HG02642 (cell line): ENCODE data around the gene SOD1.

Experiments
- ATAC-seq: cut with Tn5 transposase; IDR thresholded peaks from one replicate; pipeline ENCODE4 v1.9.1; 2021; ENCODE audit warnings: mild to moderate bottlenecking; ENCODE audit not compliant: unreplicated experiment, poor library complexity

SOD1 gene

DNA sequence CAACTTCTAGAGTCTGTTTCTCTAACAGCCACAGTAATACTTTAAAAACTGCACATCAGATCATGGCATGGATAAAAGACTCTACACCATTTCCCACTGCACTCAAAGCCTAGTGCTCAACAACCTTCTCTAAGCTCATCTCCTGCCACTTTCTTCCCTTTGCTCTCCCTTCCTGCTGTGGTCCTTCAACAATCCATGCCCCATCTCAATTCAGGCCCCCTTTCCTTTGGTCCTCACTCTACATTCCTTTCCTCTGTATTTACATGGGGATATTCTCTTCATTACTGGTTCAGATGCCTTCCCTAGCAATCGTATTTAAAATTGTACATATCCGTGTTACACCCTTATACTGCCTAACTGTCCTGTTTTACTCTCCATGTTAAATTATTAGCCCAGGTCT lies 19.0 kb downstream of the SOD1 start:
- no peak for ATAC-seq

DNA sequence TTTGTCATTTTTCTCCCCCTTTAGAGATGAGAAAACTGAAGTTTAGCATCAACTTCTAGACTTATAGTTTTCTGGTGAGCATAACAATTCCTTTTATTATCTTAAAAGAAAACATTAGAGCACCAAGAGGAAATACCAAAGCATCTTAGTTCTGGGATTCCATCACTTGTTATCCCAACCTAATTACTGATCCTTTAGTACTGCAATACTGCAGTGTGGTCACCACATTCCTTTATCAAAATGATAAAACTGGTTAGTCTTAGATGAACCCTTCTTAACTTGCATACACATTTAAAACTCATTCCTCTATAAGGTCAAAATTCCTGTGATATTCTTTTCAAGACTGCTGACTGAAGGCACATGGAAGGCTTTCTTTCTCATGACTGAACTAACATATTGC lies 23.1 kb downstream of the SOD1 start:
- ATAC-seq: no peak

DNA sequence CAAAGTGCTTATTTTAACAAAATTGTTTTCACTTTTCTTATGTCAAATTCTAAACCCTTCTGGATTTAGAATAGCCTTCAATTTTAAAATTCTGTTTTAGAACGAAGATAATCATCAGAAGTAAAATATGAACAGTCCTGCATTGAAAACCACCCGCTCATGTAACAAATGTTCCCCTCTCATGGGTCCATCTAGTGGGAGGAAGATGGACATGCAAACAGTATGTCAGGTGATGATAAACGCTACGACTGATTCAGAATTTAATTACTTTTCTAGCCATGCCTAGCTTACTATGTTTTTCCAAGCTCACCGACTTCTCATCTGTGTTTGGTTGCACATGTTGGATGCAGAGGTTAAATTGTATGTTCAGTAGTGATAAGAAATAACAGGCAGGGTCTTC lies 23.5 kb downstream of the SOD1 start:
- ATAC-seq: no peak

DNA sequence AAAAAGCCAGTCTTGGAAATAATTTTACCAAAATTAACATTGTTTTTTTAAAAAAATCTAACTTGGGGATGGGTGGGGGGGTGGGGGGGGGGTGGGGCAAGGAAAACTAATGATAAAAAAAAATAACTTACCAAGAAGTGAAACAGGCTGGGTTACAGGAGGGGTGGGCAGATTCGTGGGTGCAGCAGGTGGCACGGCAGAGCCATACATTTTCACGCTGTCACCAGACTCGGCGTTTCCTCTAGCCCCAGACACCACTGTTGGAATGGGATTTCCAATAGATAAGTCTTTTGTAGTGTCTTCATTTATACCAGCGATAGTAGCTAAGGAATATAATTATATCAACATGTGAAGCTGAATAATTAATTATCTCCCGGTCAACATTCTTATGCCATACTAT lies 25.4 kb downstream of the SOD1 start:
- no peak for ATAC-seq

DNA sequence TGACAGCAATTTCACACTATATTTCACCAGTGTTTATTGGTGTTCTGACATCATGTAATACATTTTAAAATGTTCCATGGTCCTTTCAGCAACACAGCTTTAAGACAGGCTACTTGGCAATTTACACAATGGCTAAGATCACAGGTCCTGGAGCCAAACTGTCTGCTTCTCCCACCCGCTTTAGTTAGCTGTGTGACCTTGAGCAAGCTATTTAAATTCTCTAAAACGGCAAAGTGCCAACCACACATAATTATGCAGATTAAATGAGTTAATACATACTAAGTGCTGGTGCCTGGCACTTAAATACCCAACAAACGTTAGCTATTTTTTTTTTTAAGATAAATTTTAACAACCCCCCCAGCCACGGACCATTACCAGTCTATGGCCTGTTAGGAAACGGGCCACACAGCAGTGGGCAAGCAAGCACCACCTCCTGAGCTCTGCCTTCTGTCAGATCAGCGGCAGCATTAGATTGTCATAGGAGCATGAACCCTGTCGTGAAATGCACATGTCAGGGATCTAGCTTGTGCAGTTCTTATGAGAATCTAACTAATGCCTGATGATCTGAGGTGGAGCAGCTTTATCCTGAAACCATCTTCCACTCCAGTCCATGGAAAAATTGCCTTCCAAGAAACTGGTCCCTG lies 26.9 kb downstream of the SOD1 start:
- ATAC-seq: no peak

DNA sequence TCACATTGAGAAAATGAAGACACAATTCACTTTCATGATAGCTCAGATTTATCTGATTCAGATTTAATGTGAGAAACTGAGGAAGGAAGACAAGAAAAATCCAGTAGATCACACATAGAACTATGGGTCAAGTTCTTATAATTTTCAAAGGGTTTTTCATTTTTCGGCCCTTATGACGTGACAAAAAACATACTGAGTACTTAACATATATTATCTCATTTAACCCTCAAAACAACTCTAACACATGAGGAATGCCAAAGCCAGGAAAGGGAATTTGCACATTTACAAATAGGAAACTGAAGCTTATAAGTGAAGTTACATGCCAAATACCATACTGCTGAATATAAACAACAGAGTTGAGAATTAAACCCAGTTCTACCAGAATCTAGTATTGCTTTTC lies 27.6 kb downstream of the SOD1 start:
- ATAC-seq: no peak

GRCh38 chr21:31688603-31689368 lies 29.3 kb downstream of the SOD1 start:
- no peak for ATAC-seq

DNA sequence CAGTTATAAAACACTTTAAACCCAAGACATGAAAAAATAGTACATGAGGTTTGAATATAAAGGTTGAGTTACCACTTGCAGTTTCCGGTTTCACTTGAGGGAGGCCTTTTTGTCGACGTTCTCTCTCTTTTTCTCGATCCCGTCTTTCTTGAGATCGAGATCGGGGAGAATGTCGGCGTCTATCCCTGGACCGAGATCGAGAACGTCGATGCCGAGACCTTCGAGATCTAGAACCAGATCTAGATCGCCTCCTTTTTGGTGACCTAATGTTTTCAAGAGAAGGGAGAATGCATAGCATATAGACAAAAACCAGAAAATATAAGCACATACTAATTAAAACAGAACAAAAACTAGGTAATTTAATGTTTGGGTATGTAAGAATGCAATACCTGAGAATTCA lies 33.7 kb downstream of the SOD1 start:
- no peak for ATAC-seq

- no peak for ATAC-seq
Observed at GRCh38 chr21:31696424-31696823, 36.9 kb downstream of the SOD1 start.

GRCh38 chr21:31698461-31698860 lies 39.0 kb downstream of the SOD1 start:
- no peak for ATAC-seq

DNA sequence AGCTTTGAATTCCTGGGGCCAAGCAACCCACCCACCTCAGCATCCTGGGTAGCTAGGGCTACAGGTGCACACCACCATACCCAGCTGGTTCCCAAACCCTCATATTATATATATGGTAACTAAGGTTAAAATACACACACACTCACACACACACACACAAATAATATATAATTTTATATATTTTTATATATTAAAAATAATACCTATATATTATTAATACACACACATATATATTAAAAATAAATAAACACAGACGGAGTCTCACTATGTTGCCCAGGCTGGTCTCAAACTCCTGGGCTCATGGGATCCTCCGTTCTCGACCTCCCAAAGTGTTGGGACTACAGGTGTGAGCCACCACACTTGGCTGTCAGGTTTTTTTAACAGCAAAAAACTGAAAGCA lies 40.5 kb downstream of the SOD1 start:
- ATAC-seq: no peak

DNA sequence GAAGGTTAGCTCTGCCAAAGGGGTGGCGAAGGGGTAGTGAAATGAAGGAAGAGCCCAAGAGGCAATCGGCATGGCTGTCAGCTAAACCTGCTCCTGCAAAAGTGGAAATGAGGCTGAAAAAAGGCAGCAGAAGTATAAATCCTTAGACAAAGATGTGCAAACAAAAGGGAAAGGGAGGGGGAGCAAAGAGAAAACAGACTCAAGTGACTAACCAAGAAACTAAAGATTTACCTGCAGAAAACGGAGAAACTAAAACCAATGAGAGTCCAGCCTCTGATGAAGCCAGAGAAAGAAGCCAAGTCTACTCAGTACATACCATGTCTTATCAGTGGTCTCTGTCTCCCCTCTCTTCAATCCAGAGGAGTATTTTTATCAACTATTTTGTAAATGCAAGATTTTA lies 47.1 kb downstream of the SOD1 start:
- no peak for ATAC-seq

DNA sequence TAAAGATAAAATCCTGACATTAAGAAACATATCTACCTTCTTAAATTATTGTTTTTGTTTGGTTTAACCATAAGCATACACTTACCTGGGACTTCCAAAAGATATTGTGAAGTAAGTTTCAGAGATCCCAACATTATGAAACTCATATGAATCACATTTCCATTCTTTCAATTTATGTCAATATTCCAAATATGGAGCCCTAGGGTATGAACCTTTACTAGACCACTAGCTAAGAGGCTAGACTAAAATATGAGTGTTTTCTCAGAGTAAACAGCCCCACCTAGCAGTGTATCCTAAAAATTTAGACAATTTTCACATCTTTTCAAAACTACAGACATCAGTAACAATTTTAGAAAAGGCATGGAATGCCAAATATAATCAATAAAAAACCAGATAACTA lies 48.0 kb downstream of the SOD1 start:
- ATAC-seq: no peak

DNA sequence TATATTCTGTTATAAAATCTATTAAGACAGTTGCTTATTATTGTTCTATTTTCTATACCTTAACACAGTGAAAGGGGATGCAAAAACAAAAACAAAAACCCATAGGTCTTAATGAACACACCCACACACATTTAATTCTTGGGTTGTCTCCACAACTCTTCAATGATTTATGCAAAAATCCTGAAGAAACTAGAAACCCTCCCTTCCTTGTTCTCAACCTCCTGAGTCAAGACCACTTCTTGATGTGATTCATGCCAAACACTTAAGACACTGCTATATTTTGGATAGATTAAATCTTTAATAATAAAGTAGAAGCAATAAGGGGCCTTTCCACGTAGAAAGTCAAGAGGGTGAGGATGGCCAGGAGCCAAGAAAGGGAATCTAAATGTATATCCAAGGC lies 49.0 kb downstream of the SOD1 start:
- ATAC-seq: no peak

DNA sequence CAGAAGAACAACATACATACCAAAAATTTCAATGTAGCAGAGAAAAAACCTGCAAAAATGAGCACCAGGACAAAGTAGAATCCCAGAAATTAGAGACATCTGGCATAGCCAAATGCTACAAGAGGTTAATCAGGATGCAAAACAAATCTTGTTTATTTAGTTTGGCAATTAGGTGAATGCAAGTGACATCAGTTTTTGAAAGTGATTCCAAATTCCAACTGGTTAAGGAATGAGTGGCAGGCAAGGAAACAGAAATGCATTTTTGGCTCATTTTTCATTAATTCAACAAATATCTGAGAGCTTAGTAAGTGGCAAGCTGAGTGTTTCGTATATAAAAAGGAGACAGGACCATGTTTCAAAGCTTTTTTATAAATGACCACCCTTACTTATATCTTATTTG lies 51.1 kb downstream of the SOD1 start:
- ATAC-seq: no peak

DNA sequence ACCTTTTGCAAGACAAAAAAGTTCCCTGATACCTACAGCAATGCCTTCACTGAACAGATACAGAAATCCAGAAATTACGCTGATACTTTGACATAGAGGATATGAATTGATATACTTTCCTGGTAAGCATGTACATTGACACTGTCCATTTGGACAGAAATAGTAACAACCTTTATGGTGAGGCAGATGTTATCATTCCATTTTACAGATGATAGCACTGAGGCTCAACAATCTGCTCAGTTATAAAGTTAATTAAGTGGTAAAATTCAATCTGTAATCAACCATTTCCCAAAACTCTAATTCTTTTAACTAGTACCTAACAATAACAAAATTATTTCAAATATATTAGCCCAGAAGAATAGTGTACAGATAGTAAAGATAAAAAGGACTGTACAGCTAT lies 51.8 kb downstream of the SOD1 start:
- no peak for ATAC-seq

DNA sequence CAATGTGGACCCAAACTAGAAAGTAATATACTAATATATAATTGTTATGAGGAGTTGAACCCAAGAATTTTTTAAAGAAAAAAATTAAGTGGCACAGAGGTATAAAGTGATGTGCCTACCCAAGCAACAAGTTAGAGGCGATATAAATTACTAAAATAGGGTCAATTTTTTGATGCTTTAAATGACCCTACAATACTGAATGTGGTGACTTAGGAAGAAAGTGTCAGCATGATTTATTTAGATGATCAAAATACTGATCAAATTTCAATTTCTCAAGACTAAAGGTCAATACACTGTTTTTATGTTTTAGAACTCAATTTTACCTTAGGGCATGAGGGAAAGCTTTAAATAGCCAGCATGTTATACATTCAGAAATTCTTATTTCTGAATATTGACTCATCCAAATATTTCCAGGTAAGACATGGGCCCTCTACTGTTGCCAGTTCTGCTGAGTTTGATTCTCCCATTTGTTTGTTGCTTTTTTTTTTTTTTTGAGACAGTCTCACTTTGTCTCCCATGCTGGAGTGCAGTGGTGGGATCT lies 52.3 kb downstream of the SOD1 start:
- no peak for ATAC-seq

DNA sequence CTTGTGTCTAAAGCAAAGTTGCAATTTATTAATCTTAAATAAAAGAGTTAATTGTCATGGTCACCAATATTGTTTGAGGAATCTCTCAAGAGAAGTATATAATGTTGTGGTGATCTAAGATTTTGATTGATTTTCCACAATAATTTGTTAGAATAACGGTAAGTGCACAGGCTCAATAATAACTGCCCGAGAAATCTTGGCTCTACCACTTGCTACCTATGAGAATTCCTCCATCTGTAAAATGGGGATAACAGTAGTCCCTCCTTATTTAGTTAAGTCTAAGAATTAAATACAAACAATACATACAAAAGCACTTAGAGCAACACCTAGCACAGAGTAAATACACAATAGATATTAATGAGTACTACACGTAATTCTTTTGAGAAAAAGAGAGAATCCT lies 53.6 kb downstream of the SOD1 start:
- ATAC-seq: no peak

DNA sequence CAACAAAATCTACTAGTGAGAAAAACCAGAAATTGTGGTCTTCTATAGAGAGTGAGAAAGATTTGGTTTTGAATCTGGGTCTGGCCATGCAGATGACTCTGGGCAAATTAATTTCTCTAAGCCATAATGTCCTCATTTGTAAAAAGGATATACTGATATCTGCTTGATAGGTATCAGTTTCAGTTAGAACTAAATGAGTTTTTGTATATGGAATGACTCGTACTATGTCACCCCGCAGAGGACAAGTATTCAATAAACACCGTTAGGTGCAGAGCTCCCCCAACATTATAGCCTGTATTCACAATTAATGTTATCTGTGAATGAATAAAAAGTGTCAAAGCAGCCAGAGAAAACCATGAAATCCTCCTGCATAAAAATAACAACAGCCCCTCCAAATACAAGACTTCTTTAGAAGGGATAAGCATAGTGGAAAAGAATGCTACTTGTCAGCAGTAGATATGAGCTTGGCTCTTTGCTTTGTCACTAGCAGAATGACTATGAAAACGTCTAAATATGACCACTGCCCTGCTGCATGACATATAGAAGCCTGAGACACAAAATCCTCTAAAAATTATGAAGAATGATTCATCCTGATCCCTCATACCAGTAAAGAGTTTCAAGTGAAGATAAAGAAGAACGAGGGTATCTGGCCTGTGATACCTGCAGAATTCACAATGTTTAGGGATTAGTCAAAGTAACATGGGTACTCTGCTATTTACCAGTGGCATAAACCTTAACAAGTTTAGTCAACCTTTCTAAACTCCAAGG lies 54.7 kb downstream of the SOD1 start:
- no peak for ATAC-seq

DNA sequence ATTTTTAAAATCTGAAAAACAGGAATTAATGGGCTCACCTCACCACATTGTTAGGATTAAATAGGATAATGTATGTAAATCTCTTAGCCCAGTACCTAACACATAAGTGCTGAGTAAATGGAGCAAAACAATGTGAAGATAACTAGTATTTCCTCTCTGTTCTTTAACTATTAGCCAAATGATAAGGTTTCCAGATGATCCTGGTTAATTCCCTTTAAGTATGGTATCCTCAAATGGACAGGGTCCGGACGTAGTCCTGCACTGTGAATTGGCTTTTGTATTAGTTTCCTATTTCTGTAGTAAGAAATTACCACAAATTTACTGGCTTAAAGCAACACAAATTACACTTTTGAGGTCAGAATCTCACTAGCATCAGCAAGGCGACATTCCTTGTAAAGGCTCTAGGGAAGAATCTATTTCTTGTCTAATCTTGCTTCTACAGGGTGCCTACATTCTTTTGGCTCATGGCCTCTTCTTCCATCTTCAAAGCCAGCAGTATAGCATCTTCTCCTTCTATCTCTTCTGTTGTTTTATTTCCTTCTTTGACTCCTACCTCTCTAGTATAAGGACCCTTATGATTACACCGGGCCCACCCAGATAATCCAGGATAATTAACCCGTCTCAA lies 55.4 kb downstream of the SOD1 start:
- ATAC-seq: no peak

DNA sequence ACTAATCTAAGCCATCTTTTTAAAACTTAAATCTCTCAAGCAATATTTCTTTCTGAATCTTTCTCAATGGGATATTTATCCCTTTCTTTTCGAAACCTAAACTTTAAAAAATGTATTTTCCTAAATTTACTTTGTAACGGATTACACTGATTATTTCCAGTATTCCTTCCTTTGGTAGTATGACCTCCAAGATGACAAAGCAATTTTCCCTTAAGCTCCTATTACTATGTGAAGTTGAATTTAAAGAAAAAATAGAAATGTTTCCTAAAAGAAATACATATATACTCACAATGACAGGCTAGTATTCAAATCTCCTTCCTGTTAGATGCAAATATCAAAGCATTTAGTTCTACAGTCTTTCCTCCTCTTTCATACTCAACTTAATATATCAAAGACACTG lies 56.6 kb downstream of the SOD1 start:
- ATAC-seq: no peak
